ENCODE results near the gene MYH15. TPM values are rescaled to one million over a fixed set of nuclear protein-coding genes. Genes with fewer than 3 reads are reported as not detected.

The MYH15 gene
- total and polyA plus RNA-seq, 2 of the 4 experiments (the other 2 are of a cell fraction) = 0.10 to 0.36 TPM

DNA sequence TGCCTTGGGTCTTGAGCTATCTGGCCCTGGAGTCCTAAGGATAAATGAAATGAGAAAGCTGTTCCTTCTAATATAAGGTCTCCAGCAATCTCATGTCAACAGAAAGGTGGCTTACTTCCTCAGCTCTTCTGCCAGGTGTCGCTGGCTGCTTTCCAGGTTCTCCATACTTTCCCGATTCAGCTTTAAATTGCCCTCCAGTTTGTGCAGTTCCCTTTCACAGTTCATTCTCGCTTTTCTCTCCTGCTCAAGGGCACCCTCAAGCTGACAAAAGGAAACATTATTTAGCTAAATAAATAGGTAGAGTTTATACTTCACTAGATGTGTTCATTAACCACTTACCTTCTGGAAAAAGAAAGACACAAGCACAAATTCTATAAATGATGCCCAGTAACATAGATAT, 73.0 kb downstream of the MYH15 start:
- Histone ChIP-seq H3K4me3 (ENCODE audit: insufficient read depth, low read depth, low read length) (no peak overlapping the region), H2AK5ac (ENCODE audit: low read depth, low read length) (no peak overlapping the region), H3K4ac (ENCODE audit: low read depth, low read length) (no peak overlapping the region), H3K4me1 (ENCODE audit: control insufficient read depth, insufficient read depth, low read length) (peaks cover 4% of the 10 kb centered on the region), H4K91ac (ENCODE audit: insufficient read depth, low read depth, low read length) (no peak overlapping the region), H3K9me1 (ENCODE audit: insufficient read depth, low read length) (no peaks in the 10 kb centered on the region), H3K4me2 (ENCODE audit: low read depth, low read length) (no peak overlapping the region), H2BK5ac (ENCODE audit: low read depth, low read length, poor library complexity, severe bottlenecking) (no peak overlapping the region), H4K8ac (ENCODE audit: low read depth in 2 of 2, low read length in 2 of 2) (no peak overlapping the region), H3K9me3 (ENCODE audit: control insufficient read depth, insufficient read depth, low read length) (no peaks in the 10 kb centered on the region; the same call in 1 of the 2 replicates), H2AK9ac (replicated peaks; ENCODE audit: low read depth, low read length, poor library complexity) (no peak overlapping the region), H2AFZ (replicated peaks; ENCODE audit: low read length, poor library complexity) (no peak overlapping the region), H2BK15ac (ENCODE audit: low read depth, low read length) (no peak overlapping the region), H4K5ac (ENCODE audit: low read depth, low read length) (no peak overlapping the region), H3K36me3 (ENCODE audit: control insufficient read depth, insufficient read depth, low read length) (no peaks in the 10 kb centered on the region), H3K27ac (ENCODE audit: insufficient read depth, low read length) (no peak overlapping the region), H3K23ac (ENCODE audit: low read depth, low read length) (no peak overlapping the region), H3K18ac (ENCODE audit: low read depth, low read length) (no peak overlapping the region), H3K79me1 (ENCODE audit: low read depth in 1 of 2, low read length in 2 of 2) (no peaks in the 10 kb centered on the region), H2BK20ac (ENCODE audit: low read depth, low read length) (no peak overlapping the region), H3K56ac (ENCODE audit: extremely low read depth, insufficient read depth, low read length) (no peak overlapping the region), H3K27me3 (ENCODE audit: control insufficient read depth, insufficient read depth, low read length) (no peaks in the 10 kb centered on the region), H3K9ac (ENCODE audit: low read depth, low read length) (no peak overlapping the region), H3K14ac (replicated peaks; ENCODE audit: low read depth, low read length) (no peak overlapping the region), H2BK120ac (ENCODE audit: low read depth, low read length) (no peak overlapping the region), H4K20me1 (ENCODE audit: insufficient read depth, low read length) (no peaks in the 10 kb centered on the region)
- dilution Hi-C loops (cut with HindIII; ENCODE audit: low sequenced_read_pairs, unreplicated experiment) = no loop called here
- no peak for DNase-seq
- POLR2A ChIA-PET (ENCODE audit: unreplicated experiment) = no interaction called here
- CTCF ChIA-PET = interaction anchor here (0.6 to 1.1 kb wide), 3 partner anchors 16 to 696 kb away, joined by 3 to 4 read pairs (median 3); no protein-coding TSS in a partner anchor
- no peak for ATAC-seq (ENCODE audit: low read depth)
- intact Hi-C loops (cut with micrococcal nuclease) = no loop called here
- in situ Hi-C loops (cut with MboI; ENCODE audit: low sequenced_read_pairs) = no loop called here
- no peak for TF ChIP-seq POLR2A (IDR thresholded peaks at IDR 0.05; ENCODE audit: low read depth, low read length)
- no peak for TF ChIP-seq MAFK (IDR thresholded peaks at IDR 0.05; ENCODE audit: low read depth, low read length)
- no peak for TF ChIP-seq RFX5 (IDR thresholded peaks at IDR 0.05; ENCODE audit: low read depth, low read length)
- TF ChIP-seq NFE2L2 (IDR thresholded peaks at IDR 0.05; ENCODE audit: low read depth, low read length) = no peak
- TF ChIP-seq RAD21 (IDR thresholded peaks at IDR 0.05; ENCODE audit: low read length) = no peak
- TF ChIP-seq ELK1 (IDR thresholded peaks at IDR 0.05; ENCODE audit: borderline replicate concordance, low read depth, low read length) = no peak
- TF ChIP-seq SMC3 (IDR thresholded peaks at IDR 0.05; ENCODE audit: low read depth, low read length) = no peak
- TF ChIP-seq, protein P1, sequence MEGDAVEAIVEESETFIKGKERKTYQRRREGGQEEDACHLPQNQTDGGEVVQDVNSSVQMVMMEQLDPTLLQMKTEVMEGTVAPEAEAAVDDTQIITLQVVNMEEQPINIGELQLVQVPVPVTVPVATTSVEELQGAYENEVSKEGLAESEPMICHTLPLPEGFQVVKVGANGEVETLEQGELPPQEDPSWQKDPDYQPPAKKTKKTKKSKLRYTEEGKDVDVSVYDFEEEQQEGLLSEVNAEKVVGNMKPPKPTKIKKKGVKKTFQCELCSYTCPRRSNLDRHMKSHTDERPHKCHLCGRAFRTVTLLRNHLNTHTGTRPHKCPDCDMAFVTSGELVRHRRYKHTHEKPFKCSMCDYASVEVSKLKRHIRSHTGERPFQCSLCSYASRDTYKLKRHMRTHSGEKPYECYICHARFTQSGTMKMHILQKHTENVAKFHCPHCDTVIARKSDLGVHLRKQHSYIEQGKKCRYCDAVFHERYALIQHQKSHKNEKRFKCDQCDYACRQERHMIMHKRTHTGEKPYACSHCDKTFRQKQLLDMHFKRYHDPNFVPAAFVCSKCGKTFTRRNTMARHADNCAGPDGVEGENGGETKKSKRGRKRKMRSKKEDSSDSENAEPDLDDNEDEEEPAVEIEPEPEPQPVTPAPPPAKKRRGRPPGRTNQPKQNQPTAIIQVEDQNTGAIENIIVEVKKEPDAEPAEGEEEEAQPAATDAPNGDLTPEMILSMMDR (conservative IDR thresholded peaks at IDR 0.05; ENCODE audit: low read depth, low read length) = no peak
- TF ChIP-seq CEBPB (IDR thresholded peaks at IDR 0.05; ENCODE audit: low read depth, low read length) = no peak
- TF ChIP-seq, protein P2, sequence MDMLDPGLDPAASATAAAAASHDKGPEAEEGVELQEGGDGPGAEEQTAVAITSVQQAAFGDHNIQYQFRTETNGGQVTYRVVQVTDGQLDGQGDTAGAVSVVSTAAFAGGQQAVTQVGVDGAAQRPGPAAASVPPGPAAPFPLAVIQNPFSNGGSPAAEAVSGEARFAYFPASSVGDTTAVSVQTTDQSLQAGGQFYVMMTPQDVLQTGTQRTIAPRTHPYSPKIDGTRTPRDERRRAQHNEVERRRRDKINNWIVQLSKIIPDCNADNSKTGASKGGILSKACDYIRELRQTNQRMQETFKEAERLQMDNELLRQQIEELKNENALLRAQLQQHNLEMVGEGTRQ (IDR thresholded peaks at IDR 0.05; ENCODE audit: low read depth, low read length) = no peak
- TF ChIP-seq FOS (IDR thresholded peaks at IDR 0.05; ENCODE audit: low read depth, low read length) = no peak
- BruUV-seq (replicated peaks) = no TSS peak
- WGBS, 2 experiments (ENCODE audit: extremely low coverage in 2 of 2, insufficient read length in 1 of 2) = no CpG with 5 or more reads among the region's 3 CpGs

Measured in IMR-90 (cell line).